HepG2 (cell line): ENCODE results near the gene FKBP5. TPM values are rescaled to one million over a fixed set of nuclear protein-coding genes. Genes with fewer than 3 reads are reported as not detected.

Experiments
- ATAC-seq: fragments of 200-7000 bp; cut with Tn5 transposase; 3 replicates; pipeline ENCODE4 v1.9.1; 2020; ENCODE audit warnings: mild to moderate bottlenecking, moderate library complexity
- BruUV-seq: library from RNA; stranded (reverse); fragments of 400-500 nt; replicated peaks from 2 replicates; lab custom pipeline; 2021; lab: Mats Ljungman, UMichigan
- CTCF ChIA-PET: fragments of 300-600 bp; formaldehyde crosslinking; extraction: SDS; loops from one replicate; lab custom pipeline; 2021; ENCODE audit warnings: low total read pairs, inconsistent platforms, low intra/inter-chr PET ratio; lab: Yijun Ruan, JAX
- POLR2A ChIA-PET: fragments of 350-600 bp; sonication (Branson Sonifier 250); formaldehyde crosslinking; loops from one replicate; lab custom pipeline; 2020; ENCODE audit warnings: antibody characterized with exemption, inconsistent platforms; lab: Yijun Ruan, JAX
- DNase-seq: peaks from one replicate; pipeline ENCODE4 v3.0.0-alpha.2; 2015; ENCODE audit warnings: low spot score
- FAIRE-seq: peaks from 3 replicates; lab custom pipeline; 2011; peaks lifted over from hg19 to GRCh38; lab: Jason Lieb, UNC
- H2AFZ ChIP-seq: one replicate; pipeline ENCODE4 v1.6.1; 2011; ENCODE audit warnings: low read length, inconsistent platforms
- H3K27ac ChIP-seq: fragments of 300-600 bp; 3 replicates; pipeline ENCODE4 v1.8.0; 2011; ENCODE audit warnings: mixed run types, mild to moderate bottlenecking, mixed read lengths, low read length, inconsistent platforms; ENCODE audit not compliant: insufficient read depth; ENCODE audit errors: extremely low read length
- H3K27me3 ChIP-seq, 2 experiments: fragments of 200-600 bp in 1 of 2; 2 replicates in 1 of 2; 3 replicates in 1 of 2; pipeline versions ENCODE4 v1.6.0 to v1.8.0; 2011; ENCODE audit warnings: low read length in 2 of 2, mild to moderate bottlenecking in 2 of 2, moderate library complexity in 2 of 2, inconsistent platforms in 1 of 2; ENCODE audit not compliant: insufficient read depth in 2 of 2, control insufficient read depth in 1 of 2
- H3K36me3 ChIP-seq, 2 experiments: fragments of 200-600 bp in 1 of 2; replicated peaks in 1 of 2; 2 replicates in 1 of 2; 3 replicates in 1 of 2; pipeline versions ENCODE4 v1.5.1 to v1.8.0; 2011; ENCODE audit warnings: low read length in 2 of 2, inconsistent platforms in 1 of 2; ENCODE audit not compliant: insufficient read depth in 2 of 2, control insufficient read depth in 1 of 2
- H3K4me1 ChIP-seq: 2 replicates; pipeline ENCODE4 v1.5.1; 2012; ENCODE audit warnings: low read length, inconsistent platforms; ENCODE audit not compliant: insufficient read depth
- H3K4me2 ChIP-seq: 2 replicates; pipeline ENCODE4 v1.6.0; 2011; ENCODE audit warnings: low read depth, low read length, inconsistent platforms
- H3K4me3 ChIP-seq, 3 experiments: fragments of 200-600 bp in 1 of 3; sonication (generic), shearing (Covaris generic) in 1 of 3; replicated peaks in 1 of 3; 2 replicates each; pipeline ENCODE4 v1.5.1; 2011 to 2016; ENCODE audit warnings: low read length in 3 of 3, inconsistent platforms in 2 of 3, low read depth in 2 of 3, mild to moderate bottlenecking in 2 of 3, control low read depth in 1 of 3, mixed read lengths in 1 of 3; ENCODE audit not compliant: insufficient read depth in 1 of 3
- H3K79me2 ChIP-seq: one replicate; pipeline ENCODE4 v1.6.1; 2011; ENCODE audit warnings: low read length, inconsistent platforms; ENCODE audit not compliant: insufficient read depth
- H3K9ac ChIP-seq: 2 replicates; pipeline ENCODE4 v1.6.0; 2011; ENCODE audit warnings: mild to moderate bottlenecking, low read depth, low read length, inconsistent platforms; ENCODE audit not compliant: insufficient read depth
- H3K9me3 ChIP-seq: 2 replicates; pipeline ENCODE4 v1.5.1; 2012; ENCODE audit warnings: mild to moderate bottlenecking, low read length
- H4K20me1 ChIP-seq: 2 replicates; pipeline ENCODE4 v1.6.0; 2011; ENCODE audit warnings: inconsistent platforms, mild to moderate bottlenecking, low read length, moderate library complexity; ENCODE audit not compliant: insufficient read depth
- CHD2 ChIP-seq: IDR thresholded peaks from 2 replicates; pipeline ENCODE4 v1.6.1; 2011; ENCODE audit warnings: low read depth, low read length, improper control_type of control experiment
- CREB3 ChIP-seq: sonication (generic); formaldehyde crosslinking; IDR thresholded peaks from 2 replicates; pipeline ENCODE4 v1.5.0; 2020; ENCODE audit warnings: missing genetic modification reagents
- ETV5 ChIP-seq: IDR thresholded peaks from 2 replicates; pipeline ENCODE4 v1.6.1; 2018; ENCODE audit warnings: missing biosample characterization, missing genetic modification reagents, inconsistent platforms, borderline replicate concordance
- FOXK1 ChIP-seq: sonication (generic); formaldehyde crosslinking; IDR thresholded peaks from 2 replicates; pipeline ENCODE4 v1.4.0; 2020; ENCODE audit warnings: low read depth, missing genetic modification reagents, borderline replicate concordance
- JARID2 ChIP-seq: sonication (generic); formaldehyde crosslinking; IDR thresholded peaks from 2 replicates; pipeline ENCODE4 v1.8.1; 2023; ENCODE audit warnings: missing genetic modification reagents, inconsistent platforms; ENCODE audit not compliant: insufficient replicate concordance
- KDM6A ChIP-seq: IDR thresholded peaks from 2 replicates; pipeline ENCODE4 v1.6.1; 2016; ENCODE audit warnings: low read depth
- MEIS2 ChIP-seq: sonication (generic); formaldehyde crosslinking; IDR thresholded peaks from 2 replicates; pipeline ENCODE4 v1.9.0; 2021; ENCODE audit warnings: mild to moderate bottlenecking, missing genetic modification reagents
- ZBTB7B ChIP-seq: sonication (generic); formaldehyde crosslinking; IDR thresholded peaks from 2 replicates; pipeline ENCODE4 v1.4.0; 2020; ENCODE audit warnings: missing genetic modification reagents
- ZKSCAN8 ChIP-seq: IDR thresholded peaks from 2 replicates; pipeline ENCODE4 v1.6.1; 2016; ENCODE audit warnings: borderline replicate concordance, missing genetic modification reagents, missing compliant biosample characterization
- ZNF24 ChIP-seq: fragments of 450-650 bp; IDR thresholded peaks from 2 replicates; pipeline ENCODE4 v1.6.1; 2017; ENCODE audit warnings: antibody characterized with exemption, mild to moderate bottlenecking
- ZNF292 ChIP-seq: sonication (generic); formaldehyde crosslinking; IDR thresholded peaks from 2 replicates; pipeline ENCODE4 v1.8.1; 2022; ENCODE audit warnings: mild to moderate bottlenecking, low read depth, missing genetic modification reagents, borderline replicate concordance
- ZNF569 ChIP-seq: sonication (generic); formaldehyde crosslinking; IDR thresholded peaks from 2 replicates; pipeline ENCODE4 v1.5.0; 2020; ENCODE audit warnings: mild to moderate bottlenecking, missing genetic modification reagents, moderate library complexity, borderline replicate concordance
- ZSCAN5A ChIP-seq: sonication (generic); formaldehyde crosslinking; IDR thresholded peaks from 2 replicates; pipeline ENCODE4 v1.8.0; 2022; ENCODE audit warnings: mild to moderate bottlenecking, missing genetic modification reagents, borderline replicate concordance
- WGBS: methylation state at CpG from one replicate; pipeline ENCODE4 v1.1.6; 2017; ENCODE audit warnings: low lambda C conversion rate; 5-methylcytosine and 5-hydroxymethylcytosine counted together
- in situ Hi-C: cut with HindIII; loops from 2 replicates; pipeline ENCODE4 v1.10.0; 2017; ENCODE audit warnings: low pct_unique_long_range_greater_than_20kb; ENCODE audit not compliant: extremely low pct_ligation_motif_present
- intact Hi-C: fragments of 100-400 bp; cut with micrococcal nuclease; formaldehyde crosslinking; loops from one replicate; pipeline ENCODE4 v1.10.0; 2022; ENCODE audit not compliant: unreplicated experiment
- polyA plus RNA-seq, 8 experiments: library from polyadenylated mRNA; depleted of rRNA in 3 of 8; stranded (reverse) in 7 of 8; unstranded in 1 of 8; fragments of >200 nt; fragmentation: Illumina TruSeq in 4 of 8; extraction: Trizol in 4 of 8; gene quantifications; 2 replicates each; pipeline versions ENCODE4 v1.2.1 to v1.2.3, GENCODE V29; 2011 to 2016; ENCODE audit warnings: low read depth in 4 of 8, missing spikeins in 1 of 8, mixed read lengths in 1 of 8; ENCODE audit not compliant: insufficient read depth in 1 of 8
- total RNA-seq, 5 experiments: library from RNA; depleted of rRNA; stranded (reverse); fragments of >200 nt; fragmentation: Illumina TruSeq; extraction: Trizol; gene quantifications; 2 replicates each; pipeline ENCODE4 v1.2.3, GENCODE V29; 2016; ENCODE audit warnings: low read depth in 1 of 5
- TF ChIP-seq, protein P1 (sequence below): IDR thresholded peaks from 2 replicates; pipeline ENCODE4 v1.6.1; 2016; ENCODE audit warnings: missing biosample characterization, missing genetic modification reagents, low read depth

FKBP5 gene
- total and polyA plus RNA-seq, 2 of the 13 experiments (the other 11 are each of a cell fraction or from before 2014, with no cell fraction given): 8.0 to 17.4 TPM

DNA sequence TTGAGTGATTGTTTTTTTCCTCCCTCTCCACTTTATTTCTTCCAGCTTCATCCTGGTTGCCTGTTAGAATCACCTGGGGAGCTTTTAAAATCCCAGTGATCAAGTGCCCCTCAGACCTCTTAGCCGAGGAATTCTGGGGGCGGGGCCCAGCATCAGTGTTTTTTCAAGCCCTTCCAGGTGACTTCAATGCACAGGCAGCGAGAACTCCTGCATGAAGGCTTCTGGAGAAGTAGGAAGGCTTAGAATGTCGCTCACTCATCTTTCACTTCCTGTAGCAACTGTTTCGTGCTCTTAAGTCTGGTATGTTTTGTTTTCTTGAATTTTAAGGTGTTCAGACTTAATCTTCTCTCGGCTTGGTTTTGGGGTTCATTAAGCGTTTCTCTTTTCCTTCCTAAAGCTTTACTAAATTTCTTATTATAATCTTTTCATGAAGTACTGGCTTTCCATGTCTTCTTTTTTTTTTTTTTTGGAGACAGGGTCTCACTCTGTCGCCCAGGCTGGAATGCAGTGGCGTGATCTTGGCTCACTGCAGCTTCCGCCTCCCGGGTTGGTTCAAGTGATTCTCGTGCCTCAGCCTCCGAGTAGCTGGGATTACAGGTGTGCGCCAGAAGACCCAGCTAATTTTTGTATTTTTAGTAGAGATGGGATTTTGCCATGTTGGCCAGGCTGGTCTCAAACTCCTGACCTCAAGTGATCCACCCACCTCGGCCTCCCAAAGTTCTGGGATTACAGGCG lies 145.1 kb downstream of the FKBP5 start:
- ATAC-seq: no peak
- FAIRE-seq: no peak
- Histone ChIP-seq H3K4me3 (no peak overlapping the region), H2AFZ (no peak overlapping the region), H3K27me3 (peaks cover 0 to 30% of the 10 kb centered on the region in 2 experiments), H3K9ac (no peak overlapping the region), H3K79me2 (no peaks in the 10 kb centered on the region), H3K9me3 (no peaks in the 10 kb centered on the region), H3K27ac (no peak overlapping the region), H3K36me3 (no peaks in the 10 kb centered on the region), H4K20me1 (no peaks in the 10 kb centered on the region), H3K4me1 (peaks cover 7% of the 10 kb centered on the region; the same call in 1 of the 2 replicates), H3K4me2 (no peak overlapping the region)
- BruUV-seq: no TSS peak
- POLR2A ChIA-PET: no interaction called here
- no peak for DNase-seq
- in situ Hi-C loops (no loop called here), intact Hi-C loops (no loop called here)
- TF ChIP-seq, protein P1, sequence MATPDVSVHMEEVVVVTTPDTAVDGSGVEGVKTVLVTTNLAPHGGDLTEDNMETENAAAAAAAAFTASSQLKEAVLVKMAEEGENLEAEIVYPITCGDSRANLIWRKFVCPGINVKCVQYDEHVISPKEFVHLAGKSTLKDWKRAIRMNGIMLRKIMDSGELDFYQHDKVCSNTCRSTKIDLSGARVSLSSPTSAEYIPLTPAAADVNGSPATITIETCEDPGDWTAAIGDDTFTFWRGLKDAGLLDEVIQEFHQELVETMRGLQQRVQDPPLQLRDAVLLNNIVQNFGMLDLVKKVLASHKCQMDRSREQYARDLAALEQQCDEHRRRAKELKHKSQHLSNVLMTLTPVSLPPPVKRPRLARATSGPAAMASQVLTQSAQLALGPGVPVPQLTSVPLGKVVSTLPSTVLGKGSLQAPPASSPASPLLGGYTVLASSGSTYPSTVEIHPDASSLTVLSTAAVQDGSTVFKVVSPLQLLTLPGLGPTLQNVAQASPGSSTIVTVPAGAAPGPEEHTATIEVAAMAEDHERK (CRISPR knock-in tag): no peak
- CTCF ChIA-PET: no interaction called here
- 48% methylated on average over 16 of the region's 16 CpGs for WGBS

DNA sequence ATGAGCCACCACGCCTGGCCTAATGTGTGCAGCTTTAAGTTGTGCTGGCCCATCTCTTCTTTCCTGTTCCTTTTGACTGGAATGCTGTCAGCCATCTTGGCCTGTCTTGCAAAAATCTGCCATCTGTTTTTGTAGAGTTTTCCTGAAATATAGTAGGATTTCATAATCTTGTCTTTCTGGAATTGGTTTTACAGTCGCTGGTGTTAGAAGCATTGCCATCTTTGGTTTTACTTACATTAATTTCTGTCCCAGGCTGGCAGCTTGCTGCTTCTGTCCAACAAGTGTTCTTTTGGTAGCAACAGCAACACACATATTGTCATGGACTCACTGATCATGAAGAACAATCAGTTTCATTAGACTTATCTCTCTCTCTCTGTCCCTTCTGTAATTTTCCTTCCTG lies 146.9 kb downstream of the FKBP5 start:
- in situ Hi-C loops: no loop called here
- no peaks in the 10 kb centered on the region for H3K4me1 ChIP-seq
- H2AFZ ChIP-seq: no peak overlapping the region
- BruUV-seq: no TSS peak
- intact Hi-C loops: no loop called here
- no peaks in the 10 kb centered on the region for H3K79me2 ChIP-seq
- H3K36me3 ChIP-seq: no peaks in the 10 kb centered on the region
- no peak overlapping the region for H3K9ac ChIP-seq
- no peak overlapping the region for H3K4me2 ChIP-seq
- no peak overlapping the region for H3K4me3 ChIP-seq
- ATAC-seq: no peak
- H4K20me1 ChIP-seq: no peaks in the 10 kb centered on the region
- ChIA-PET POLR2A (no interaction called here), CTCF (no interaction called here)
- peaks cover 0 to 24% of the 10 kb centered on the region in 2 experiments for H3K27me3 ChIP-seq
- no peak for DNase-seq
- FAIRE-seq: no peak
- H3K27ac ChIP-seq: no peak overlapping the region
- no peaks in the 10 kb centered on the region for H3K9me3 ChIP-seq
- WGBS: 4% methylated on average over 2 of the region's 2 CpGs
- TF ChIP-seq ZKSCAN8 (CRISPR knock-in tag): no peak
- TF ChIP-seq ZSCAN5A (CRISPR knock-in tag): no peak
- TF ChIP-seq ZNF569 (CRISPR knock-in tag): no peak
- TF ChIP-seq CREB3 (CRISPR knock-in tag): no peak
- no peak for TF ChIP-seq JARID2 (CRISPR knock-in tag)
- no peak for TF ChIP-seq MEIS2
- TF ChIP-seq CHD2: no peak
- no peak for TF ChIP-seq ZNF24
- no peak for TF ChIP-seq ETV5 (CRISPR knock-in tag)
- no peak for TF ChIP-seq ZBTB7B (CRISPR knock-in tag)
- no peak for TF ChIP-seq FOXK1 (CRISPR knock-in tag)
- no peak for TF ChIP-seq KDM6A (CRISPR knock-in tag)
- no peak for TF ChIP-seq ZNF292 (CRISPR knock-in tag)
